Fibroblast of skin of back (primary cell): ENCODE results near the gene LEP.
"Not testable (repeated sequence)": the region's sequence is repeated elsewhere in the genome, so short reads cannot be mapped to it uniquely, and the experiment has no call there.

Source experiments
- DNase-seq: peaks from one replicate; pipeline ENCODE4 v3.0.0-alpha.2; 2013

The LEP gene

GRCh38 chr7:128210590-128211570 lies 30.2 kb upstream of the LEP start:
- DNase-seq = no peak

DNA sequence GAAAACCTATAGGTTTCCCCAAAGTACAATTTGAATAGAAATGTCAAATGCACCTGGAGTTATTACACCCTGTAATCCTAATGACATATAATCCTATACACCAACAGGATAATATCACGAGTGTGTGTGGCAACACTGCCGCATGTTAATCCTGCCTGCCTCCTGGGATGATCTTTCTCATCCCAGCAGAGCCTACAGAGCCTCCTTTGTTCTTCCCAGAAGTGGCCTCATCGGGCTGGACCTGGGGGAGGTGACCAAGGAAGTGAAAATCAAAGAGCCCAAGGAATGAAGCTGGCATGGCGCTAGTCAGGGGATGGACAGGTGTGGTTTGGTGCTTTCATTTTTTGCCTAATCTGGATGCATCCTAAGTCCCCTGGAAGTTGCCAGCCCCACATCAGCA lies 29.5 kb upstream of the LEP start:
- DNase-seq = no peak

GRCh38 chr7:128214463-128214862 lies 26.6 kb upstream of the LEP start:
- DNase-seq = no peak

DNA sequence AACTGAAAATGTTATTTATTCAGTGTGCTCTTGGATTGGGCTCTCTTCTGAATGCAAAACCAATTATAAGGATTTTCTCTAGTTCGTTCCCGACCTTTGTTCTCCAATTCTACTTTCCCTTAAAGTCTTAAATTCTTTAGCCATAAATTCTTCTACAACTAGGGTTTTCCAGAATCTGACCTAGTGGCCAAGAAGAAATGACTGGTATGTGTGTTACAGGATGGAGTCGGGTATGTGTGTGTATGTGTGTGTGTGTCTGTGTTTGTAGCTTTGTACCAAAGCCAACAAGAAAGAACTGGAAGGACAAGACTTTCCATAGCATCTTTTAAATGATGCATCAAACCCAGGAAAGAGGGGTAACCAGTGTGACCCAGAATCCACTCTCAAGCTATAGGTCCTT lies 25.8 kb upstream of the LEP start:
- peak; percentile 79 for DNase-seq

GRCh38 chr7:128215739-128216138 lies 25.3 kb upstream of the LEP start:
- DNase-seq = peak; percentile 61

GRCh38 chr7:128217030-128217805 lies 23.9 kb upstream of the LEP start:
- DNase-seq = peak; percentile 71

- DNase-seq = no peak
Observed at GRCh38 chr7:128217967-128218652, 23.0 kb upstream of the LEP start.

DNA sequence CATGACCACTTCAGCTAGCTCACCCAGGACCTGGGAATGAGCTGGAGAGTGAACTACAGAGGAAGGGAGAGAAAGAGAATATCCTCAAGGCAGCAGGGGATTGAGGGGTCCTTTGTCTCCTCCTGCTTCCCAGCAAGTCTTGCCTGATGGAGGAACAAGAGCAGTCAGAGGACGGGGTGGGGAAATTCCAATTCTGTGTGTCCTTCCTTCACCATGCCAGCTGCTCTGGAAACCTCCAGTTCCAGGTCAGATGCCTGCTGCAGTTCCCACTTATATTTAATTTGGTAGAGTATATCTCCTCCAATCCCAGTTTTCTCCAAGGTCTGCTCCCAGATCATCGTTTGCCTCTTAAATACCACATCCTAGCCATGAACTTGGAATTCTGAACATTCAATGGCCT lies 21.4 kb upstream of the LEP start:
- no peak for DNase-seq

DNA sequence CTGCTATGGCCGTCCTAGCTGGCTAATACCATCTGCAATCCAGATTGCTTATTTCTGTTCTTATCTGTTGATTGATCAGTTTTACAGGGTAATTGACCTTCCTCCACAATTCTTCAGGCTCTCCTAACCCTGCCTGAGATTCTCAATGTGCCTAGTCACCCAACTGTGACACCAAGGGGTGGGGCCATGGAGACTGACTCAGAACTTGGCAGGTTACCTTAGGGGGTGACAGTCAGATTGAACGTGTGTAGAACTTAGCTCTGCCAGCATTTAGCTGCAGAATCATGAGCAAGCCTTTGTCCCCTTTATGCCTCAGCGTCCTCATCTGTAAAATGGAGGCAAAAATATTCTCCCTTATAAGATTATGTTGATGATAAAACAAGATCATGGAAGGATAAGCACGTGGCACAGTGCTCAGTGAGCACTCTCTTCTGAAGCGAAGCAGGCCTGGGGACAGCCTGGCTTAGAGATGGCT lies 19.1 kb upstream of the LEP start:
- DNase-seq = peak; percentile 57

- DNase-seq = no peak
Observed at GRCh38 chr7:128226132-128226980, 14.7 kb upstream of the LEP start.

DNA sequence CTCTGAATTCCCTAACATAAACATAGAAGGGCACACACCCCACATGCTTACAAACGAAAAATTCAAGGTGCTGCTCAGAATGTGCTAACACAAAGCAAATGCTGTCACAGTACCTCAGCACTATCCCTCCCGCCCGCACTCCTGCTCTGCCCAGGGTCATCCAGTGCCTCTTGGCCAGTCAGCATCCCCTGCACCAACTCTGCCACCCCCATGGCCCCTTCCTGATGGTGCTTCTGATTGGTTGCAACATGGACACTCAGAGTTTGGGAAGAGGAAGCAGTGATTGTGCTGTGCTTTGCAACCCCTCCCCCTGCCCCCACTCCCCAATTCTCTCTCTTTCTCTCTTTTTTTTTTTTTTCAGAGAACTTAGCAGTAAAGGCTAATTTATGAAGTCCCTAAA lies 13.8 kb upstream of the LEP start:
- no peak for DNase-seq

GRCh38 chr7:128231021-128231420 lies 10.1 kb upstream of the LEP start:
- no peak for DNase-seq

DNA sequence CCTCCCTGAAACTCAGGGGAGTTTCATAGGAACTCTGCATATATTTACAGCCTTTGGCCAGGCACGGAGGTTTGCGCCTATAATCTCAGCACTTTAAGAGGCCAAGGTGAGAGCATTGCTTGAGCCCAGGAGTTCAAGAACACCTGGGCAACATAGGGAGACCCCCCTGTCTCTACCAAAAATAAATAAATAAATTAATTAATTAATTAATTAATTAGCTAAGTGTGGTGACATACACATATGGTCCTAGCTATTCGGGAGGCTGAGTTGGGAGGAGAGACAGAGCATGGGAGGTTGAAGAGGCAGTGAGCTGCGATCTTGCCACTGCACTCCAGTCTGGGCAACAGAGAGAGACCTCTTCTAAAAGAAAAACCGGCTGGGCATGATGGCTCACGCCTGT lies 9.4 kb upstream of the LEP start:
- DNase-seq = no peak

GRCh38 chr7:128233471-128233870 lies 7.6 kb upstream of the LEP start:
- no peak for DNase-seq

- DNase-seq = no peak
Observed at GRCh38 chr7:128234476-128235026, 6.5 kb upstream of the LEP start.

DNA sequence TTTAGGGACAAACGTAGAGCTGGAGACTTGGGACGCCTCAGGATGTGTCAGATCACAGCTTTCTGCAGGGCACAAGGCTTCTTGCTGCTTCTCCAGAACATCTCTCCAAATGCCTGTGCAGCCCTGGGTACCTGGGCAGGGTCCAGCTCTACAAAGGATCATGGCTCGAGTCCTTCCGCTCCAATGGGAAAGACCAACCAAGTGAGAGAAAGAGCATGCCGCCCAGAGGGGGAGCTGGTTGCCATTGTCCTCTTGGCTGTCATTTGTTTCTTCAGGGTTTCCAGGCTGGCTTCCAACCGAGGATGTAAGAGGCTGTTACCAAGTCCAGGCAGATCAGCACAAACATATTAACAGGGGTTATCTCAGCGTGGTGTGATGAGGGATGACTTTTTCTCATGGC lies 5.6 kb upstream of the LEP start:
- DNase-seq = no peak

- peak; percentile 79 for DNase-seq
Observed at GRCh38 chr7:128236924-128237586, 4.0 kb upstream of the LEP start.

DNA sequence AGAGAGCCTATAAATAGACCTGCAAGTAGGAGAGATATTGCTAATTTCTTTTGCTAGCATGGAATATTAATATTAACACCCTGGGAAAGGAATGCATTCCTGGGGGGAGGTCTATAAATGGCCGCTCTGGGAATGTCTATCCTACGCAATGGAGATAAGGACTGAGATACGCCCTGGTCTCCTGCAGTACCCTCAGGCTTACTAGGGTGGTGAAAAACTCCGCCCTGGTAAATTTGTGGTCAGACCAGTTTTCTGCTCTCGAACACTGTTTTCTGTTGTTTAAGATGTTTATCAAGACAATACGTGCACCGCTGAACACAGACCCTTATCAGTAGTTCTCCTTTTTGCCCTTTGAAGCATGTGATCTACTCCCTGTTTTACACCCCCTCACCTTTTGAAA lies 1.9 kb upstream of the LEP start:
- DNase-seq = not testable (repeated sequence)

DNA sequence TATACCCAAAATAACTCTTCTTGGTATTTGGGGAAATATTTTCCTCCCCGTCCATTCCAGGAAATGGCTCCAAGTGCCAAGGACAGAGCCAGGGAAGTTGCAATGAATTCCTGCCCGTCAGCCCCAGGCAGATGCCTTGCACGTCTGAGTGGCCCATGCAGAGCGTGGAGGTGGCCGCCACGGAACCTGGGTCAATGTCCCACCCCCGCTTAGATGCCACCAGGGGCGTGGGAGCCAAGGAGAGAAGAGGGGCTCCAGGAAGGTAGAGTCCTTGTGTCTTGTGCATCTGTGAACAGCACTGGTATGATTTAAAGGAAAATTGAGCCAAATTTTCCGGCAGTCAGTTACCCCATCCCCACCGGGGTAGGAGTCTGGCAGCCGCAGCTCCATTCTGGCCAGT lies 1.6 kb downstream of the LEP start:
- no peak for DNase-seq

DNA sequence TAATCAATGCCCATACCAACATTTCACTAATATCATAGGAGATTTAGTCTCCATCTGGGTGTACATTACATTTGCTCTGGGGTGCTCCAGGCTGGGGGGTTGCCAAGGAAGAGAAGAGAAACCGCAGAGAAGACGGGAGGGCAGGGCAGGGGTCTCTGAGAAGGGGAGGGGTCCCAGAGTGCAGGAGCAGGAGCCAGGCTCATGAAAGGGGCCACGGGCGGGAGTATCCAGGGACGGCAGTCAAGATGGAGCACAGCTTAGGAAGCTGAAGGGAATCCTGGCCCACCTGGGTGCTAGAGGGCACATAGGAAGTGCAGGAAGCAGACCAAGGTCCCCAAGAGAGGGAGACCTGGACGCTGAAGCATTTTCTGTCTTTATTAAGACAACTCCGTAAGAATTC lies 2.2 kb downstream of the LEP start:
- DNase-seq = no peak

- no peak for DNase-seq
Observed at GRCh38 chr7:128244861-128245260, 3.8 kb downstream of the LEP start.
